IPS DF 19.7 (cell line): ENCODE results near the gene TEAD1.

Source experiments
- DNase-seq: peaks from one replicate; pipeline ENCODE4 v3.0.0-alpha.2; 2013; ENCODE audit warnings: low read depth, low spot score

Gene TEAD1

GRCh38 chr11:12942157-12942556 is 267.9 kb downstream of the TEAD1 start:
- DNase-seq = no peak

GRCh38 chr11:12943311-12943710 is 269.1 kb downstream of the TEAD1 start:
- no peak for DNase-seq

- no peak for DNase-seq
Observed at GRCh38 chr11:12944889-12945288, 270.7 kb downstream of the TEAD1 start.

- DNase-seq = no peak
Observed at GRCh38 chr11:12949453-12949852, 275.2 kb downstream of the TEAD1 start.

GRCh38 chr11:12950670-12951069 is 276.4 kb downstream of the TEAD1 start:
- DNase-seq = no peak

GRCh38 chr11:12951376-12951775 is 277.2 kb downstream of the TEAD1 start:
- DNase-seq = no peak

GRCh38 chr11:12952094-12952493 is 277.9 kb downstream of the TEAD1 start:
- no peak for DNase-seq

- DNase-seq = no peak
Observed at GRCh38 chr11:12958986-12959385, 284.8 kb downstream of the TEAD1 start.

- no peak for DNase-seq
Observed at GRCh38 chr11:12961615-12962014, 287.4 kb downstream of the TEAD1 start.

- DNase-seq = no peak
Observed at GRCh38 chr11:12962306-12962705, 288.1 kb downstream of the TEAD1 start.

- DNase-seq = no peak
Observed at GRCh38 chr11:12963051-12963450, 288.8 kb downstream of the TEAD1 start.

GRCh38 chr11:12963792-12964536 is 289.7 kb downstream of the TEAD1 start:
- no peak for DNase-seq

- no peak for DNase-seq
Observed at GRCh38 chr11:12964650-12965049, 290.4 kb downstream of the TEAD1 start.

- DNase-seq = no peak
Observed at GRCh38 chr11:12966002-12966401, 291.8 kb downstream of the TEAD1 start.

GRCh38 chr11:12968101-12968500 is 293.9 kb downstream of the TEAD1 start:
- DNase-seq = no peak

- no peak for DNase-seq
Observed at GRCh38 chr11:12968826-12969225, 294.6 kb downstream of the TEAD1 start.

GRCh38 chr11:12971955-12972354 is 297.7 kb downstream of the TEAD1 start:
- no peak for DNase-seq

GRCh38 chr11:12973528-12974181 is 299.4 kb downstream of the TEAD1 start:
- no peak for DNase-seq

- no peak for DNase-seq
Observed at GRCh38 chr11:12975195-12975594, 301.0 kb downstream of the TEAD1 start.

- DNase-seq = no peak
Observed at GRCh38 chr11:12979928-12980689, 305.9 kb downstream of the TEAD1 start.

- no peak for DNase-seq
Observed at GRCh38 chr11:12981676-12982522, 307.7 kb downstream of the TEAD1 start.

GRCh38 chr11:12983336-12983735 is 309.1 kb downstream of the TEAD1 start:
- no peak for DNase-seq
